Measurements from ENCODE around the gene SDK1. TPM values are rescaled to one million over a fixed set of nuclear protein-coding genes. Genes with fewer than 3 reads are reported as not detected.

The SDK1 gene
- total RNA-seq, 1 donor: 0.43 TPM

DNA sequence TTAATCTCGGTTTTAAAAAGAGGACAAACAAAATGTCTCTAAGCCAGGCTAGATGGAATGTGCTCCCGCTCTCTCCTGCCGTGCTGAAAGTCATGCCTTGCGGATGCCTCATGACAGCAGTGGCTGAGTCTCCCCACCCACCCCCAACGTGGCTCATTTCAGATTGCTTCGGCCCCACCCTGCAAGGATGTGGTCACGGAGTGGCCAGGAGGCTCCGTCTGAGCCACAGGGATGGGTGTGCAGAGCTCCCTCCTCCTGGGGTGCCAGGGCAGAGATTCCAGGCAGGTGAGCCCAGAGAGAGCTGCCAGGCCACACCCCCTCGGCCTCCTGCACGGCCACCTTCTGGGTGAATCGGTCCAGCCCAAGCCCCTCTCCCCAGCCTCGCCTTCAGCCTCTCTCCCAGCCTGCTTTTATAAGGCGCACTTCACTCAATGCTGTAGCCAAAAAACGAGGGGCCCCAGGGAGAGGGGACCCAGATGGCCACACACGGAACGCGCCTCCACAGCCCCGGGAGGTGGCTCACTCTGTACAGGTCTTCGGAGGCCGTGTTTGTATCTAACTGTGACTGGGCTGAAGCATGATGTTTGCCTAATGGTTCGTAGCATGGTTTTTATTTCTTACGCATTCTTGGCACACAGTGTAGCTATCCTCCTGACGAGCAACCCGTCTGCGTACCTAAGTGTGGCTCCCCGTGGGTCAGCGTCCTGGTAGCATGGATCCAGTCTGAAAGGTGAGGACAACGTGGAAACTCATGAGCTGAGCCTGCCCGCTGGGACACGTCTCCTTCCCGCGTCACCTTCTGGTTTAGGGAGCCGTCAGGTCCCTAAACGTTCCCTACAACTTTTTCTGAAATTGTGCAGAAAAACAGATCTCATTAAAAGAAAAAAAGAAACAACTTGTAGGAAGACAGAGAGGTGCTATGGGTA lies 967.3 kb downstream of the SDK1 start:
- TF ChIP-seq, protein P1, sequence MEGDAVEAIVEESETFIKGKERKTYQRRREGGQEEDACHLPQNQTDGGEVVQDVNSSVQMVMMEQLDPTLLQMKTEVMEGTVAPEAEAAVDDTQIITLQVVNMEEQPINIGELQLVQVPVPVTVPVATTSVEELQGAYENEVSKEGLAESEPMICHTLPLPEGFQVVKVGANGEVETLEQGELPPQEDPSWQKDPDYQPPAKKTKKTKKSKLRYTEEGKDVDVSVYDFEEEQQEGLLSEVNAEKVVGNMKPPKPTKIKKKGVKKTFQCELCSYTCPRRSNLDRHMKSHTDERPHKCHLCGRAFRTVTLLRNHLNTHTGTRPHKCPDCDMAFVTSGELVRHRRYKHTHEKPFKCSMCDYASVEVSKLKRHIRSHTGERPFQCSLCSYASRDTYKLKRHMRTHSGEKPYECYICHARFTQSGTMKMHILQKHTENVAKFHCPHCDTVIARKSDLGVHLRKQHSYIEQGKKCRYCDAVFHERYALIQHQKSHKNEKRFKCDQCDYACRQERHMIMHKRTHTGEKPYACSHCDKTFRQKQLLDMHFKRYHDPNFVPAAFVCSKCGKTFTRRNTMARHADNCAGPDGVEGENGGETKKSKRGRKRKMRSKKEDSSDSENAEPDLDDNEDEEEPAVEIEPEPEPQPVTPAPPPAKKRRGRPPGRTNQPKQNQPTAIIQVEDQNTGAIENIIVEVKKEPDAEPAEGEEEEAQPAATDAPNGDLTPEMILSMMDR (IDR thresholded peaks at IDR 0.05; ENCODE audit: insufficient read depth, low read depth, low read length): no peak
- DNase-seq (ENCODE audit: low read depth): no peak
- no peak overlapping the region for H3K4me3 ChIP-seq (ENCODE audit: low read depth, low read length)

DNA sequence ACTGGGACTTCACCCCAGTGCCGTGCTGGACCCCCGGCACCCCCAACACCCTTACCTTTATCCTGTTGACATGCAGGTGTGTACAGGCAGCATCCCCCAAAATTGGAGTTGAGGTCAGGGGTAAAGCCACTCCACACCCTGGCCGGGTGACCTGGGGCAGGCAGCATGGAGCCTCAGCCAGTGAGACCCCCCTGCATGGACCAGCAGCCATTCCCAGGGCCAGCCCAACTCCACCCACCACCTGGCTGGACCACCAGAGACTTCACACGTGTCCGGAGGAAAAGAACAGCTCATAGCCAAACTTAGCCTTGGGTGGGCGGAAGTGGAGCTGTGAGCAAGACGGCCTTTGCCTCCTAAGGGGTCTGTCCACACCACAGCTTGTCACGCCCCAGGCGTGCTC lies 968.0 kb downstream of the SDK1 start:
- DNase-seq (ENCODE audit: low read depth): no peak
- H3K4me3 ChIP-seq (ENCODE audit: low read depth, low read length): no peak overlapping the region
- TF ChIP-seq, protein P1 (IDR thresholded peaks at IDR 0.05; ENCODE audit: insufficient read depth, low read depth, low read length): no peak

DNA sequence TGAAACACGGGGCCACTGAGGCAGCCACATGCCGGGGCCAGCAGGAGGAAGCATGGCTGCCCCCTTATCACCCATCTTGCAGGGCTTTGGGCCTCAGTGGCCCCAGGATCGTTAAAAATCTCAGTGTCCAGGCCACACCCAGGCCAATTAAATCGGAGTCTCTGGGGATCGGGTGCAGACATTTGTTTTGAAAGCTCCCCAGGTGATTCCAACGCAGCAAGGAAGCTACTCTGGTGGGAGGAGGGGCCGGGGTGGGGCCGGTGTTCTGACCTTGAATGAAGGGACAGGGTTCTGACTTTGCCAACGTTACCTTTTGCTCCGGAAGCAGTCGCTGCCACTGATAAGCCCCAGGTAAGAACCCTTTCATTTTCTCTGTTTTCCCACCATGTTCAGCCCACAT lies 968.7 kb downstream of the SDK1 start:
- no peak overlapping the region for H3K4me3 ChIP-seq (ENCODE audit: low read depth, low read length)
- TF ChIP-seq, protein P1 (IDR thresholded peaks at IDR 0.05; ENCODE audit: insufficient read depth, low read depth, low read length): no peak
- DNase-seq (ENCODE audit: low read depth): no peak

DNA sequence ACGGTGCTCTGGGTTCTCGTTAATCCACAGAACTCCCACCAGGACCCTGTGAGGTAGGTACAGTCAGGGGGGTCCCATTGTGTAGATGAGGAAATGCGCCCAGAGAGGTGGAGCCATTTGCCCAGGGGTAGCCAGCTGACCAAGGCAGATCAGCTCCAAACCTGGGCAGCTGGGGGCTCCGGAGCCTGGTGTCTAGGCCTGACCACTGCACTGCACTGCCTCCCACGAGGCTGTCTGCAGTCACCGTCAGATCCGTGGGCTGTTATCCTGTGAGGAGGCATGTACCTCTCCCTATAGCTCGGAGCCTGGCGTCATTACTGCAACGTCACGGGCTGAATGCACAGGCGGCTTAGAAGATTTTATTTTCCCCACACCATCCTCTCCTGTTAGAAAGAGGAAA lies 969.2 kb downstream of the SDK1 start:
- H3K4me3 ChIP-seq (ENCODE audit: low read depth, low read length): no peak overlapping the region
- TF ChIP-seq, protein P1 (IDR thresholded peaks at IDR 0.05; ENCODE audit: insufficient read depth, low read depth, low read length): no peak

DNA sequence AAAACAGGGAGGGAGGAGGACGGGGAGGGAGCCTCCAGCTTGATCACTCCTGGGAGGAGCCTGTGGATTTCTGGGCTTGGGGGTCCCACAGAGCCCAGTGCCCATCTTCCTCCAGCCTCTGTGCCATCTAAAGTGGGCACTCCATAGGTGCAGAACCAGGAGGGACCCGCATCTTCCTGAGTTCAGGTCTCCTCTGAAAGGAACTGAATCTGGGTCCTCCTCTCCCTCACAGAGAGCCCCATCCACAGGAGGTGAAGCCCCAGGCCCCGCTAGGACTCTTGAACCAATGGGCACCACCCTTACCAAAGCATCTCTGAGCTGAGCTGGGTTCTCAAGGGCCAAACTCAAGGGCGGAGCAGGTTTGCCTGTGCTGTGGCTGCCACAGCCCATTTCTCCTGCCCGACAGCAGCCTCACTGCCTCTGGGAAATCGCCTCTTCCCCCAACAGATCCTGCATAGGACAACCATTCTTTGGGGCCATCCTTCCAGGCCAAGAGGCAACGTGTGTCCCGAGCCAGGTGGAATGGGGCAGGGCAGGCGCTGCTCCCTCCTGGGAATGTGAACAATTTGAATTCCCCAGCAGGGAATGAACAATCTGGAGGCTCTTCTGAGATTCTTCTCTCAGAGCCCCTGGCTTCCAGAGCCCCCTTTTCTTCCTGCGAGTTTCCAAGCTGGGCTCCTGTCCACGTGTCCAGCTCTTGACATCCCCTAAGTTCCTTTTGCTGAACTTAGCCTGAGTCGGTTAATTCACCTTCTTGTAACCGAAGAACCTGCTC lies 970.1 kb downstream of the SDK1 start:
- no peak overlapping the region for H3K4me3 ChIP-seq (ENCODE audit: low read depth, low read length)
- TF ChIP-seq, protein P1 (IDR thresholded peaks at IDR 0.05; ENCODE audit: insufficient read depth, low read depth, low read length): no peak
- no peak for DNase-seq (ENCODE audit: low read depth)

More for the DNA sequence above, 969.2 kb downstream of the SDK1 start:
- no peak for DNase-seq (ENCODE audit: low read depth)

DNA sequence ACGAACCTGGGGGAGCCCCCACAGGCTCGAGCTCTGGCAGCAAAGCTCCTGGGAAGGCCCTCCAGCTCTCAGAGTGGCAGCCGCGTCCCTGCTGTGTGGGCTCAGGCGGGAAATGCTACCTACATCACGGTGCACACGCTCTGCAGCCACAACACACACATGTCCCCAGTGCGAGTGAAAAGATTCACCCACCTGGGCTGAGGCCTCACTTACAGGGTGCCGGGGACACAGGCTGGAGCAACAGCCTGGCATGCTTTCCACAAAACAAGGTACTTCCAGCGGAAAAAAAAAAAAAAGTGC lies 970.6 kb downstream of the SDK1 start:
- TF ChIP-seq, protein P1 (IDR thresholded peaks at IDR 0.05; ENCODE audit: insufficient read depth, low read depth, low read length): no peak
- DNase-seq (ENCODE audit: low read depth): no peak
- H3K4me3 ChIP-seq (ENCODE audit: low read depth, low read length): no peak overlapping the region
